ENCODE measurements around the gene SIGLEC12. TPM values are rescaled to one million over a fixed set of nuclear protein-coding genes. Genes with fewer than 3 reads are reported as not detected.

Gene SIGLEC12
- not detected in 2 replicates for total RNA-seq
- not detected in 2 replicates for polyA plus RNA-seq
- not detected in 2 replicates for polyA plus RNA-seq (2011; cell fraction: cytosol; rRNA removed)
- not detected in 2 replicates for polyA plus RNA-seq (2011; cell fraction: nucleus; rRNA removed)
- polyA plus RNA-seq (2012), result not detected in 2 replicates
- not detected in 2 replicates for polyA minus RNA-seq
- polyA minus RNA-seq (2011; cell fraction: cytosol; rRNA and poly(A)+ RNA removed), result not detected
- not detected in 2 replicates for polyA minus RNA-seq (2011; cell fraction: nucleus; rRNA and poly(A)+ RNA removed)
- Bru-seq, nascent RNA, result not detected
- not detected for BruChase-seq, experiment 1, labeled RNA remaining after a 6-hour chase
- not detected for BruChase-seq, experiment 2, labeled RNA remaining after a 2-hour chase
- long read RNA-seq, result 0 reads

GRCh38 chr19:51501594-51502263 is at the start of gene SIGLEC12:
Gene SIGLEC12 (minus strand): TSS chr19:51501800. CDS start chr19:51501733, 67 bp downstream.
- DNase-seq (ENCODE audit: low read depth, low spot score), result no peak
- no peak for FAIRE-seq
- H3K9ac ChIP-seq (replicated peaks; ENCODE audit: extremely low read depth, insufficient read depth, low read length), result no peak within 1 kb of the TSS
- no peak for TF ChIP-seq POLR2A (IDR thresholded peaks at IDR 0.05; ENCODE audit: low read depth, low read length)
- TF ChIP-seq JUN (IDR thresholded peaks at IDR 0.05; ENCODE audit: borderline replicate concordance, insufficient read depth, insufficient read length, low read depth), result no peak
- TF ChIP-seq POLR2AphosphoS5 (IDR thresholded peaks at IDR 0.05; ENCODE audit: insufficient read depth, low read depth, low read length), result no peak
- TF ChIP-seq FOS (IDR thresholded peaks at IDR 0.05; ENCODE audit: borderline replicate concordance, insufficient read depth, low read length), result no peak
- no peak for TF ChIP-seq MYC (IDR thresholded peaks at IDR 0.05; ENCODE audit: low read depth, low read length)
- no peak for TF ChIP-seq CTCF (IDR thresholded peaks at IDR 0.05; ENCODE audit: extremely low read depth in 1 of 2, insufficient read depth in 1 of 2, low read depth in 1 of 2, low read length in 2 of 2)
- TF ChIP-seq MAX (IDR thresholded peaks at IDR 0.05; ENCODE audit: insufficient read depth, insufficient read length), result no peak
- no peak for TF ChIP-seq GATA2 (IDR thresholded peaks at IDR 0.05; ENCODE audit: insufficient read depth, insufficient read length, low read depth, low read length)
- TF ChIP-seq EZH2 (IDR thresholded peaks at IDR 0.05; ENCODE audit: borderline replicate concordance, low read depth, low read length, severe bottlenecking), result no peak
- H3K9me1 ChIP-seq (replicated peaks; ENCODE audit: control insufficient read depth, extremely low read depth, insufficient read depth, low read length), result no peaks in the 10 kb centered on the region
- no peaks in the 10 kb centered on the region for H3K9me3 ChIP-seq (replicated peaks; ENCODE audit: control insufficient read depth, insufficient read depth, low read length)
- H3K4me2 ChIP-seq (ENCODE audit: insufficient read depth, low read length), result no peak within 1 kb of the TSS
- no peak within 1 kb of the TSS for H2AFZ ChIP-seq (ENCODE audit: low read depth, low read length)
- no peaks in the 10 kb centered on the region for H4K20me1 ChIP-seq (replicated peaks; ENCODE audit: control insufficient read depth, extremely low read depth, insufficient read depth, low read length)
- H3K4me1 ChIP-seq (ENCODE audit: control insufficient read depth, extremely low read depth, insufficient read depth, low read length), result no peaks in the 10 kb centered on the region
- H3K4me3 ChIP-seq (replicated peaks in 1 of 3; ENCODE audit: insufficient read depth in 1 of 3, low read depth in 1 of 3, low read length in 3 of 3), result no peak within 1 kb of the TSS
- POLR2A ChIA-PET, result no interaction called here
- H3K36me3 ChIP-seq (ENCODE audit: control insufficient read depth in 2 of 2, extremely low read depth in 1 of 2, insufficient read depth in 2 of 2, low read length in 2 of 2), result no peaks in the 10 kb centered on the region
- intact Hi-C loops (cut with micrococcal nuclease), result no loop called here
- H3K27me3 ChIP-seq (ENCODE audit: control insufficient read depth in 2 of 2, insufficient read depth in 2 of 2, low read length in 2 of 2), result no peaks in the 10 kb centered on the region
- BruUV-seq (replicated peaks), result no TSS peak
- no peak within 1 kb of the TSS for H3K27ac ChIP-seq (ENCODE audit: insufficient read depth, low read depth, low read length)
- dilution Hi-C loops (cut with MboI; ENCODE audit: extremely low pct_ligation_motif_present, low sequenced_read_pairs), result no loop called here
- H3K79me2 ChIP-seq (ENCODE audit: control insufficient read depth, insufficient read depth, low read length), result no peaks in the 10 kb centered on the region
- CTCF ChIA-PET, result no interaction called here
